Hair follicle dermal papilla cell (primary cell): ENCODE data around the gene PAPOLG. TPM values are rescaled to one million over a fixed set of nuclear protein-coding genes. Genes with fewer than 3 reads are reported as not detected.

Experiments
- small RNA-seq: library from RNA; depleted of rRNA; stranded (forward); fragments of <200 nt; gene quantifications from one replicate; pipeline ENCODE3, GENCODE V24; 2012
- total RNA-seq: library from RNA; depleted of rRNA; stranded (reverse); fragments of >200 nt; gene quantifications from 2 replicates; pipeline ENCODE4 v1.2.3, GENCODE V29; 2012

The PAPOLG gene
- 15.3 and 16.4 TPM in 2 replicates for total RNA-seq

DNA sequence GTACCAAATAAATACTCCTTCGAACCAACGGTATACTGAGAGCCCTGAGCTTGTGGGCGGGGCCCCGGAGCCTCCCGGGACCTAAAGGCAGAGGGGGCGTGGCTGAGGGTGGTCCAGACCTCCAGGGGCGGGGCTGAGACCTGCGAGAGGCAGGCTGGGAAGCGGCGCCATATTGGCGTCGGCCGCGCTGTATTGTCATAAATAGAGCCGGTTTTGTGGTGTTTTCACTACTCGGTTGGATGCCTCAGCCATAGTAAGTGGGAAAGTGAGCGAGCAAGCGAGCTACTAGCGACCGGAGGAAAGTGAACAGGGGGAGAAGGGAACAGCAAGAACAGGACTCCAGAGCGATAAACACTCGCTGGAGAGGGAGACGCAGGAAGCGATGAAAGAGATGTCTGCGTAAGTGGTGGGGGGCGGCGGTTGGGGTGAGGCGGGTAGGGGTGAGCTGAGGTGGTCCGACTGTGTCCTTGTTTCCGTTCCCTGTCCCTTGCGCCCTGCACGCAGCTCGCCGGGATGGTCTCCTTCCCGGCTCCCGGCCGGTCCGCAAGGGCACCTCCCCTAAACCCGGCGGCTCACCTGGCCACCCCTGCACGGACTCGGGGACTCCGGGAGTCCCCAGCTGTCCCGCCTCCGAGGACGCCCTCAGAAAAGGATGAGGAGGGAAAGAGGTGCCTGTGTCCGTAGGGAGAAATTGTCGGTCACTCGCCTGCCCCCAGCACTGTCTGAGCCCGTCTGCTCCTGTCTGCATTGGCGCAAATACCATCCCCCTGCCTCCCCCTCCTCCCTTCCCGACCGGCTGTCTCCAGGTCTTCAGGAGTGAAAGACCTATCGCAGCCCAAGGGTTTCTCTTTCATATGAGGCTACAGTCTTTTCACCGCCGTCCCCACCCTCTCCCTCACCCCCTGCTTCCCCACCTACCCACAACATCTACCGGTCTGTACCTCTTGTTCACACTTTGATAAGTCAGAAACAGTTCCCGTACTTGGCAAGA is at the start of gene PAPOLG:
TSS of gene PAPOLG (plus strand) at position 172 of the 991 bp plus-strand sequence. CDS start at position 383, 211 bp downstream.

Small RNA genes lying within 50 kb of the gene (small RNA-seq; reads per million reads assigned to genes)
- gene RN7SL632P (not detected), gene RNU6-612P (not detected)

Other genes with a start within 250 kb of the PAPOLG start
- gene BCL11A, start 202.6 kb upstream of the PAPOLG start, total RNA-seq = 41.9 and 56.3 TPM in 2 replicates
- gene REL, start 125.3 kb downstream of the PAPOLG start, total RNA-seq = 6.7 and 8.3 TPM in 2 replicates